GM21737 (cell line): Measurements from ENCODE around the gene BCL2L13.
"Not testable (repeated sequence)": the region's sequence is repeated elsewhere in the genome, so short reads cannot be mapped to it uniquely, and the experiment has no call there.

Experiments
- ATAC-seq: cut with Tn5 transposase; IDR thresholded peaks from one replicate; pipeline ENCODE4 v1.9.1; 2021; ENCODE audit warnings: mild to moderate bottlenecking, moderate library complexity; ENCODE audit not compliant: unreplicated experiment

Gene BCL2L13

DNA sequence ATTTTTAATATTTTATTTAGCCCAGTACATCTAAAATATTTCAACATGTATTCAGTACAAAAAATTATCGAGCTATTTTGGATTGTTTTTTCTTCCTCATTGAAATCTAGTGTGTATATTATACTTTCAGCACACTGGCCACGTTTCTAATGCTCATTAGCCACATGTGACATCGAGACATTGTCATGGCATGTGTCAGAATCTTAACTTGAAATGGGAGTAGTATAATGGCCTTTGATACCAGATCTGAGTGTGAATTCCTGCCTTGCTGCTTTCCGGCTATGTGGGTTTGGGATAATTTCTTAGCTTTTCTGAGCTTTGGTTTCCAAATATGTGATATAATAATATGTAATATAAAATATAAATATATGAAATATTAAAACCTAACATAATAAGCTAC, 54.3 kb downstream of the BCL2L13 start:
- no peak for ATAC-seq

GRCh38 chr22:17694193-17694592, 55.6 kb downstream of the BCL2L13 start:
- no peak for ATAC-seq

GRCh38 chr22:17694752-17695151, 56.2 kb downstream of the BCL2L13 start:
- no peak for ATAC-seq

GRCh38 chr22:17695986-17696385, 57.4 kb downstream of the BCL2L13 start:
- no peak for ATAC-seq

GRCh38 chr22:17697196-17697595, 58.6 kb downstream of the BCL2L13 start:
- not testable (repeated sequence) for ATAC-seq

DNA sequence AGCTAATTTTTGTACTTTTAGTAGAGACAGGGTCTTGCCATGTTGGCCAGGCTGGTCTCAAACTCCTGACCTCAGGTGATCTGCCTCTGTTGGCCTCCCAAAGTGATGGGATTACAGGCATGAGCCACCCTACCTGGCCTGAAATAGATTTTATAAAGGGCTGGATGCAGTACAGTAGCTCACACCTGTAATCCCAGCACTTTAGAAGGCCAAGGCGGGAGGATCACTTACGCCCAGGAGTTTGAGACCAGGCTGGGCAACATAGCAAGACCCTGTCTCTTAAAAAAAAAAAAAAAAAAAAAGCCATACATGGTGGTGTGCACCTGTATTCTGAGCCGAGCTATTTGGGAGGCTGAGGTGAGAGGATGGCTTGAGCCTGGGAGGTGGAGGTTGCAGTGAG, 59.7 kb downstream of the BCL2L13 start:
- not testable (repeated sequence) for ATAC-seq

GRCh38 chr22:17698948-17699347, 60.4 kb downstream of the BCL2L13 start:
- ATAC-seq, result no peak

GRCh38 chr22:17699696-17700340, 61.3 kb downstream of the BCL2L13 start:
- ATAC-seq, result no peak

DNA sequence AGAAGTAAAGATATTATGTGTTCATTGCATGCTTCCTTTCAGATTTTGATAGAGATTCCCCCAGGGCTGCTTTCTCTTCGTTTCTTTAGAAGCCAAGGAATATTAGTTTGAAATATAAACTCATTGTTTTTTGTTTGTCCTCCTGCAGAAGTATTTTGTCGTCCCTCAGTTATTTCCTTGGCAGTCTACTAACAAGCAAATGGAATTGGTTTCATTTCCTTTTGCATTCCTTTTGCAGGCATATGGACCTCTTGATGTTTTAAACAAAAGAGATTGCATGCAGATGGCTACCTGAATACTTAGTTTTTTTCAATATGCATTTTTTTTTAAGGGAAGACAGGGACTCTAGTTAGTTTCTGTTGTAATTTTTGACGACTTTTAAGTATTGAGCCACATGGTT, 62.2 kb downstream of the BCL2L13 start:
- ATAC-seq, result no peak

GRCh38 chr22:17703811-17704210, 65.3 kb downstream of the BCL2L13 start:
- no peak for ATAC-seq

DNA sequence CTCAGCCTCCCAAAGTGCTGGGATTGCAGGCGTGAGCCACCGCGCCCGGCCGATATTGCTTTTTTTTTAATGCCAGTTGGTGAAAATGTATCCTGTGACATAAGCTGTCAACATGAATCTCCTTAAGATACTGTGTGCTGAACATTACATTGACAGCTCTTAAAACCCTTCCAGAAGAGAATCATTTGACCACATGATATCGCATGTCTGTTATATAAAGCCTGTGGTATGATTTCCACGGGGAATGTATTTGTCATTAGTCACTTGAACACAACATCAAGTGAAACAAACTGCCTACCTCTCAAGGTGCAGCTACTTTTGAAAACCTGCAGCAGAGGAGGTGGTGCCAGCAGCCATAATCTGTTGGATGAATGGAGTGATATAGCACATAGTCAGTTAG, 67.0 kb downstream of the BCL2L13 start:
- no peak for ATAC-seq

DNA sequence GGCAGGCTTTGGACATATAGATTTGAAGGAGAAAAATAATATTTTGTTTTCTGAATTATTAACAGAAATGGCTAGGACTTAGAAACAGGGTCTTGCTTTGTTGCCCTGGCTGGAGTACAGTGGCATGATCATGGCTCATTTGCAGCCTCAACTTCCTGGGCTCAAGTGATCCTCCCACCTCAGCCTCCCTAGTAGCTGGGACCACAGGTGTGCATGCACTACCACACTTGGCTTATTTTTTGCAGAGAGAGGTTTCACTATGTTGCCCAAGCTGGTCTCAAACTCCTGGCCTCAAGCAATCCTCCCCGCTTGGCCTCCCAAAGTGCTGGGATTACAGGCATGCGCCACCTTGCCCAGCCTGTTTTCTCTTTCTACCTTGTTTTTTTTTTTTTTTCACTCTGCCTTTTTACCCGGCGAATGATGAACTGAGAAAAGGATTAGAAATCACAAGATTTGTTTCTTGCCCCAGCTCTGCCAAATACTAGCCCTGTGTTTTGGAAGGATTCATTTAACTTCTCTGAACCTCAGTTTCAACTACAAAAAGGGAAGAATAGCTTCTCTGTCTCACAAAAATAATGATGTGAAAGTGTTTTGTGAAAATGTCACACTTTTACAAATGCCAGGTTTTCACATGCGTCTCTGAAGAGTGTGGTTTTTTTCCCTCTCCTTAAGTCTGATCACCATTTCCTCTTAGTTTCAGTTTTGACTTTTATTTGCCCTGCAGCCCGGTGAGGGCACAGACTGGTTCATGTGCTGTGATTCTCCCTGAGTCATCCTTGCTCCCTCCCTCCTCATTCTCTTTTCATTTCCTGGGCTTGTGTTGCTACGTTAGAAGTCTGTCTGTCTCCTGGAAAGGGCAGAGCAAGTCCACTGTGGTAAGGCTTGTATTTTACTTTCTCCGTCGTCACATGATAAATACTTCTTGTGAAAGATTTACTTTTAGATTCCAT, 67.7 kb downstream of the BCL2L13 start:
- peak; percentile 89 for ATAC-seq

DNA sequence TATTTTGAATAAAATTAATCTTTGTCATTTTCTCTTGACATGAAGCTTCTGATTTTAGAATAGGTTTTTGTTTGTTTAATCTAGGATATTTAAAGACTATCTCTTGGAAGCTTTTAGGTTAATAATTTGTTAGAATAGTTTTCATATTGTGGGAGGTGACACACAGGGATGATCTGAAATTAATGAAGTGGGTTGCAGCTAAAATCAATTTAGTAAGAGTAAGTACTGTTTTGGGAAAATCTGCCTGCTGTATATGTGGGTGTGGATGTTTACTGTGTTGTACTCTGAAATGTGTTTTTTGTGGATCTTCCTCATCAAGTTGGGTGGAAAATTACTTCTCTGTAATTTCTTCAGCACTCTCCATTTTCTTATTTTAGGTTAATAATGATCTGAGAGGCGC, 68.4 kb downstream of the BCL2L13 start:
- no peak for ATAC-seq

DNA sequence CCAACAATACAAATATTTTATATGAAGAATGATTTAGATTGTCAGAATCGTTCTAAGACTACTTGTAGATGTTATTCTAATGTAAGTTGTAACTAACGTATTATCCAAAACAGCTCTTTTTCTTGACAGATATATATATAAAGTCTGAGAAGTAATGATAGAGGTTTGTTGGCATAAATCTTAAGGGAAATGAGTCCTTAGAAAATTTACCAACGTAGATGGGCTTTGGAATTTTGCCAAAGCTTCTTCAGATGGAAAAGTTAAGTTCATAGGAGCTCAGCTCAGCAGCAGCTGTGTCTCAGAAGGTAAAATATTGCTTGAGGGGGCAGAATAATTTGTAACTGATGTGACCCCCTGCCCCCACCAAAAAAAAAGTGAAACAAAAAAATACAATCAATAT, 69.0 kb downstream of the BCL2L13 start:
- ATAC-seq, result no peak

- no peak for ATAC-seq
Measured at GRCh38 chr22:17710023-17710422, 71.5 kb downstream of the BCL2L13 start.

- no peak for ATAC-seq
Measured at GRCh38 chr22:17712441-17712840, 73.9 kb downstream of the BCL2L13 start.

GRCh38 chr22:17716529-17716928, 78.0 kb downstream of the BCL2L13 start:
- no peak for ATAC-seq

- no peak for ATAC-seq
Measured at GRCh38 chr22:17717708-17718107, 79.2 kb downstream of the BCL2L13 start.

DNA sequence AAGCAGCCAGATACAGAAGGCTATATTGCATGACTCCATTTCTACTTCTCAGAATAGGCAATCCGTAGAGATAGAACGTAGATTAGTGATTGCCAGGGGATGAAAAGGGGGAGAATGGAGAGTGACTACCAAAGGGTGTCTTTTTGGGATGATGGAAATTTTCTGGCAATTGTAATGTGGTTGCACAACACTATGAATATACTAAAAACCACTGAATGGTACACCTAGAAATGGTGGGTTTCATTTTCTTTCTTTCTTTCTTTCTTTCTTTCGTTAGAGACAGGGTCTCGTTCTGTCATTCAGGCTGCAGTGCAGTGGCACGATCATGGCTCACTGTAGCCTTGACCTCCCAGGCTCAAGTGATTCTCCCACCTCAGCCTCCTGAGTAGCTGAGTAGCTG, 81.4 kb downstream of the BCL2L13 start:
- ATAC-seq, result no peak

DNA sequence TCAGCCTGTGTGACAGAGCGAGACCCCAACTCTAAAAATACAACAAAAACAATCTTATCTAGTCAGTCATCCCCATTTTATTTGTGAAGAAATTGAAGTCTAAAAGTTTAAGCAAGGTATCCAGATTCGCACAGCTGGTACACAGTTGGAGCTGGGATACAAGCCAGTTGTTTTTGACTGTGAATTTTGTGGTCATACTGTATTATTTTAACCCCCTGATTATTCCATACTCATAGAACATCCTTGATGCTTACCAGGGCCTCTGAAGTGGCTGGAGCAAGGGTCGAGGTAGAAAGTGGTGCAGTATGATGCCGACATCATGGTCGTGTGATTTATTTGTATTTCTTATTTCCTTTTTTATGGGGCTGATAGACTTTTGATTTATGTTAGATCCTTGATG, 85.7 kb downstream of the BCL2L13 start:
- no peak for ATAC-seq

DNA sequence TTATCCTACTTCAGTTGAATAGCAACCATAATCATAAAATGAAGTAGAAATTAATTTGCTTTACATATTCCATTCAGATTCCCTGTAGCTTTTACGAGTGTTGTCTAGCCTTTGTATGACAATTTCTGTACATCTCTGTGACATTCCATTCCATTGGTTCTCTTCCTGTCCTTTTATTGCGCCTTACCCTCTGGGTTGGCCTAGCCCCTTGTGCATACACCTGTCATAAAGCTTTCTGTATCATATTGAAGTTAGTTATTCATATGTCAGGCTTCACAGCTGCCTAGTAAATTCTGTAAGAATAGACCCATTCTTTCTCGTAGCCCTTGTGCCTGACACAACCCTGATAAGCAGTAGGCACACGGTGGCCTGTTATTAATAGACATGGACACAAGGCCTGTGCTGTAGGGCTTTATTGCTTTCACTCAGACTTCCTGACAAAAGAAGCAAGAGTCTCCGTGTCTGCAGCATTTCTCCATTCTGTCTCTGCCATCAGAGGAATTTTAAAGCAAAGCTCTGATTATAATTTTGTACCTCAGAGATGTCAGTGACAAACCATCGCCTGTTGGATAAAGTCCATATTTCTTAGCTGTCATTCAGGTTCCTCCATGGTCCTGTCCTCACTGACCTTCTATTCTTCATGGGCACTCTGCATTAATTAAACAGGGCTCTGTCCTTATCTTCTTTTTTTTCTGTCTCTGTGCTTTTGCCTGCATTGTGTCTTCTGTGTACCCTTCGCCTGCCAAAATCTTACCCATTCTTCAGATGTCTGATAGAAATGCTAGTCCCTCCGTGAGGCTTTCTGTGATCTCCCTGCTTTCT, 86.3 kb downstream of the BCL2L13 start:
- no peak for ATAC-seq

DNA sequence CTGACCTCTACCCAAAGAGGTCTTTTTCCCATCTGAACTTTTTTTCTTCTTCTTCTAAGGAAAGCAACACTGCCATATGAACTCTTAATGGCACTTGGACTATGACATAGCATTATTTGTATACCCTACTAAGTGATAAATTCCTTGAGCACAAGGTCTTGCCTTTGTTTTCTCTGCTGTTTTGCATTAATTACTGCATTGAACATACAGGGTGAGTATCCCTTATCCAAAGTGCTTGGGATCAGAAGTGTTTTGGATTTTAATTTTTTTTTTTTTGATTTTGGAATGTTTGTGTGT, 86.9 kb downstream of the BCL2L13 start:
- ATAC-seq, result no peak
